ENCODE measurements around the gene HECW1.

Gene HECW1

GRCh38 chr7:43495572-43495971 is 383.1 kb downstream of the HECW1 start:
- POLR2A ChIA-PET, result no interaction called here

GRCh38 chr7:43496596-43496995 is 384.1 kb downstream of the HECW1 start:
- ChIA-PET POLR2A (no interaction called here), CTCF (interaction anchor here (0.6 kb wide), 1 partner anchor 19 kb away, joined by 3 read pairs; no protein-coding TSS in a partner anchor)
- no peak overlapping the region for H3K27ac ChIP-seq (ENCODE audit: extremely low read depth, low read depth, low read length)
- H3K36me3 ChIP-seq (ENCODE audit: control insufficient read depth in 2 of 2, insufficient read depth in 1 of 2, low read length in 2 of 2), result no peaks in the 10 kb centered on the region
- H3K4me1 ChIP-seq (ENCODE audit: control insufficient read depth, insufficient read depth, low read length), result no peaks in the 10 kb centered on the region
- TF ChIP-seq ZNF585B (tag by site-specific recombination; IDR thresholded peaks at IDR 0.05) (no peak), ZNF830 (tag by site-specific recombination; IDR thresholded peaks at IDR 0.05; ENCODE audit: low read depth) (no peak), ZNF391 (tag by site-specific recombination; IDR thresholded peaks at IDR 0.05; ENCODE audit: borderline replicate concordance, low read depth) (no peak)
- H3K4me3 ChIP-seq (ENCODE audit: low read depth, low read length), result no peak overlapping the region
- no peaks in the 10 kb centered on the region for H3K9me3 ChIP-seq (ENCODE audit: control insufficient read depth, insufficient read depth, low read depth, low read length)

More at GRCh38 chr7:43495572-43495971, 383.1 kb downstream of the HECW1 start:
- CTCF ChIA-PET, result no interaction called here
- Histone ChIP-seq H3K9me3 (ENCODE audit: control insufficient read depth, insufficient read depth, low read depth, low read length) (no peaks in the 10 kb centered on the region), H3K4me3 (ENCODE audit: low read depth, low read length) (no peak overlapping the region), H3K27ac (ENCODE audit: extremely low read depth, low read depth, low read length) (no peak overlapping the region), H3K36me3 (ENCODE audit: control insufficient read depth in 2 of 2, insufficient read depth in 1 of 2, low read length in 2 of 2) (no peaks in the 10 kb centered on the region), H3K4me1 (ENCODE audit: control insufficient read depth, insufficient read depth, low read length) (no peaks in the 10 kb centered on the region)
- TF ChIP-seq ZBTB49 (tag by site-specific recombination; IDR thresholded peaks at IDR 0.05; ENCODE audit: low read depth) (no peak), WT1 (tag by site-specific recombination; IDR thresholded peaks at IDR 0.05) (no peak), ZNF645 (tag by site-specific recombination; IDR thresholded peaks at IDR 0.05) (no peak), ZNF776 (tag by site-specific recombination; IDR thresholded peaks at IDR 0.05; ENCODE audit: borderline replicate concordance) (no peak)

GRCh38 chr7:43501870-43502269 is 389.4 kb downstream of the HECW1 start:
- no peaks in the 10 kb centered on the region for H3K36me3 ChIP-seq (ENCODE audit: control insufficient read depth in 2 of 2, insufficient read depth in 1 of 2, low read length in 2 of 2)
- H3K27ac ChIP-seq (ENCODE audit: extremely low read depth, low read depth, low read length), result no peak overlapping the region
- H3K4me1 ChIP-seq (ENCODE audit: control insufficient read depth, insufficient read depth, low read length), result no peaks in the 10 kb centered on the region
- ChIA-PET CTCF (interaction anchor here (0.6 to 0.7 kb wide), 4 partner anchors 47 to 784 kb away, joined by 3 to 7 read pairs (median 4); no protein-coding TSS in a partner anchor), POLR2A (no interaction called here)
- no peak overlapping the region for H3K4me3 ChIP-seq (ENCODE audit: low read depth, low read length)
- no peaks in the 10 kb centered on the region for H3K9me3 ChIP-seq (ENCODE audit: control insufficient read depth, insufficient read depth, low read depth, low read length)
- no peak for TF ChIP-seq ZNF211 (tag by site-specific recombination; IDR thresholded peaks at IDR 0.05; ENCODE audit: low read depth)
- TF ChIP-seq SALL2 (tag by site-specific recombination; IDR thresholded peaks at IDR 0.05; ENCODE audit: borderline replicate concordance), result no peak
- TF ChIP-seq ZNF48 (tag by site-specific recombination; IDR thresholded peaks at IDR 0.05), result no peak
- no peak for TF ChIP-seq ZNF26 (tag by site-specific recombination; IDR thresholded peaks at IDR 0.05)
- TF ChIP-seq ZNF169 (tag by site-specific recombination; IDR thresholded peaks at IDR 0.05), result no peak
- TF ChIP-seq ZNF677 (tag by site-specific recombination; IDR thresholded peaks at IDR 0.05), result no peak
- TF ChIP-seq ZFP69B (tag by site-specific recombination; IDR thresholded peaks at IDR 0.05), result no peak
- TF ChIP-seq ZNF518A (tag by site-specific recombination; conservative IDR thresholded peaks at IDR 0.05; ENCODE audit: low read depth), result no peak
- TF ChIP-seq YY1 (tag by site-specific recombination; IDR thresholded peaks at IDR 0.05), result no peak
- TF ChIP-seq GLI4 (tag by site-specific recombination; IDR thresholded peaks at IDR 0.05), result no peak
- TF ChIP-seq ZNF510 (tag by site-specific recombination; IDR thresholded peaks at IDR 0.05; ENCODE audit: insufficient replicate concordance), result no peak
- no peak for TF ChIP-seq ZNF692 (tag by site-specific recombination; IDR thresholded peaks at IDR 0.05)
- no peak for TF ChIP-seq PRDM1 (tag by site-specific recombination; IDR thresholded peaks at IDR 0.05)
